Stimulated activated CD8-positive, alpha-beta memory T cell treated with anti-CD3 and anti-CD28 coated beads, Interleukin-7, amount 100 ng/mL, for 48 hours (primary cell): ENCODE measurements around the gene HGS.
"Not testable (repeated sequence)": the region's sequence is repeated elsewhere in the genome, so short reads cannot be mapped to it uniquely, and the experiment has no call there.

Experiments
- DNase-seq, 2 donors: peaks; one replicate each; pipeline ENCODE4 v3.0.0-alpha.2; 2020; ENCODE audit warnings: low read depth in 1 of 2; ENCODE audit errors: extremely low read depth in 1 of 2

The HGS gene

GRCh38 chr17:81655378-81656117, 28.3 kb upstream of the HGS start:
- no peak for DNase-seq

DNA sequence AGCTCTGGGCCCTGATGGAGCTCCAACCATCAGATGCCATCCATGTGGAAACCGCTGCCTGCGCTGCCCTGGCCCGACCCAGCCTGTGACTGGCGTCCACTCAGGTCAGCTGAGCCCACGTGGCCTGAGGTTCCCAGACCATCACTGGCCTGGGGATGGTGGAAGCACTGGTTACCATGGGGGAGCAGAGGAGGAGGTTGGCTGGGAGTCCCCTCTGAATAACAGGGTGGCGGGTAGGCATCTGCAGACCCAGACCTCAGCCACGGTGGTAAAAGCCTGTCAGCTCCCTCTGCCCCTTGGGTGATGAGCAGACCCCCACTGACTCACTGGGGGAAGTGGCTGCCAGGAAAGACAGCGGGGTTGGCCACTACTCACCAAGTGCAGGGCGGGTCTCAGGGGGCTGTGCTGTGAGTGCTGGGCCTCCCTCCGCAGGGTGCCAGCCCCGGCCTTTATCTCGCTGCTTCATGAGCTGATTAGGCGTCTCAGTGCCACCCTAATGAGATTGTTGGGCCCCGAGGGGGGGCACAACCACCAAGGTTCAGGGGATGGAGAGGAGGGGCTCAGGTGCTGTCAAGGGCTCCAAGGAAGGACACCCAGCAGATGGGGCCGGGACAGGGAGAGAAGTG, 27.6 kb upstream of the HGS start, which contains the start of gene PDE6G:
PDE6G (minus strand) TSS at position 425 of the 626 bp plus-strand sequence. CDS start 3,237 bp downstream, outside the sequence.
- no peak for DNase-seq

- DNase-seq: no peak
These were observed 27.0 kb upstream of the HGS start for GRCh38 chr17:81656835-81657234.

GRCh38 chr17:81659038-81659437, 24.8 kb upstream of the HGS start:
- no peak for DNase-seq

- no peak for DNase-seq
These were observed 23.4 kb upstream of the HGS start for GRCh38 chr17:81660441-81660840.

GRCh38 chr17:81662002-81662401, 21.8 kb upstream of the HGS start:
- no peak for DNase-seq

DNA sequence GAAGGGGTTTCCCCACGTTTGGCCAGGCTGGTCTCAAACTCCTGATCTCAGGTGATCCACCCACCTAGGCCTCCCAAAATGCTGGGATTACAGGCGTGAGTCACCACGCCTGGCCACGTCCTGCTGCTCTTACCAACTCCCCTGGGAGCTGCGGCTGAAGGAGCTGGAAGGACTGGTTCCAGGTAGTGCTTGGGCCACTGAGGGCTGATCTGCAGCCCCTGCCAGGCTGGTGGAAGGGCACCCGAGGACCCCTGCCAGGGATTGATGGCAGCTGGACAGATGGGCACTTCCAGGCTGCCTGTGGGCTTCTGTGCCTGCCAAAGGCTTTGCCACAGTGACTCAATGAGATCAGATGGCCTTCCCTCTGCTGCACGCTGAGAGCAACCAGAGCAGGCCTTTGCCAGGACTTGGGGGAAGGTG, 19.8 kb upstream of the HGS start:
- DNase-seq: no peak

DNA sequence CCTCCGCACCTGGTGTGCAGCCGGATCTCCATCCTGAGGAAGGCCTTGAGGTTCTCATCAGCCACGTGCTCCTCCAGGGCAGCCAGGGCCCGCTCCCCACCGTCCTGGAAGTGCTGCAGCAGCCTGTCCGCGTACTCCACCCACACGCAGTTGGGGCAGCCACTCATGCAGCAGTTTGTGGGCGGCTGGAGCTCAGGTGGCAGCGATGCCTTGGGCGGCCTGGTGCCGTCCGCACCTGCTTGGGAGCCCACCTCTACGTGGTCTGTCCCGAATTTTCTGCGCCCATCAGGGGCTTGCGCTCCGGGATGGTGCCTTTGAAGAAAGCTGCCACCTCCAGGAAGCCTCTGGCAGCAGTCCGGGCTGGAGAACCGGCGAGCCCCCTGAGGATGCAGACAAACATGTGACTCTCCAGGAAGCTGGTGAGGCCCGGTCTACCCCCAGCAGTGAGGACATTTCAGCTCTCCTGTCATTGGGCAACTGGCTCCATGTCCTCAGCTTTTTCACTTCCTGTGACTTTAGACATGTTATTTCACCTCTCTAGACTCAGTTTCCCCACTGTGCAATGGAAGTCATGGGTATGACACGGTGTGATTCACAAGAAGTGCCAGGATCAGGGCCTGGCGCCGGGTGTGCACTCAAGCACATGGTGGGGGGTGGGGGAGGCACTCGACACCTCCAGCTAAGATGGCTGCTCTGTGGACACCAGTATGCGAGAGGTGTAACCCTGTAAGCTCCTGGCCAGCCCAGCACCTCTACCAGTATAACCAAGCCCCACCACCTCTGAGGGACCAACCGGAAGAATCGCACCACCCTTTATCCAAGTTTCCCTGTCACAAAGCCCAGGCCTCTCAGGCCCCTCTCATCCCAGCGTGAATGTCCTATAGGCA, 18.4 kb upstream of the HGS start:
- peak in 1 of 2 donors; percentile 52 for DNase-seq

- no peak for DNase-seq
These were observed 17.8 kb upstream of the HGS start for GRCh38 chr17:81666092-81666341.

GRCh38 chr17:81666342-81667191, 17.2 kb upstream of the HGS start, which contains the start of the genes CCDC137 and OXLD1:
TSS of gene CCDC137 (plus strand) at chr17:81666737. CDS start at chr17:81666767, 30 bp downstream.
TSS of gene OXLD1 (minus strand) at chr17:81666605. CDS start at chr17:81666577, 28 bp downstream.
- DNase-seq: peak; percentile 92 to 94

GRCh38 chr17:81667754-81668153, 16.1 kb upstream of the HGS start:
- no peak for DNase-seq

DNA sequence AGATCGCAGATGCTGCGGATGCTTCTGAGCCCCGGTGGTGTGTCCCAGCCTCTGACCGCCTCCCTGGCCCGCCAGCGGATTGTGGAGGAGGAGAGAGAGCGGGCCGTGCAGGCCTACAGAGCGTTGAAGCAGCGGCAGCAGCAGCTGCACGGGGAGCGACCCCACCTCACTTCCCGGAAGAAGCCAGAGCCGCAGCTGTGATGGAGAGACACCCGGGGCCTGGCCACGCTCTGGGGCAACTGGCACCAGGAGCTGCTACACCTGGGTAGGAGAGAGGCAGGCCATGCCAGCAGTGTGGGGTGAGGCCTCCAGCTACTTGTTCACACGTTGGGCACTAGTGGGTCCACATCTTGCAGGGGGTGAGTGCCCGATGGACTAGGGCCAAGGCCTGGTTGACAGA, 11.3 kb upstream of the HGS start:
- DNase-seq: no peak

- no peak for DNase-seq
These were observed 10.9 kb upstream of the HGS start for GRCh38 chr17:81672954-81673353.

GRCh38 chr17:81673561-81674258, 10.1 kb upstream of the HGS start:
- no peak for DNase-seq

DNA sequence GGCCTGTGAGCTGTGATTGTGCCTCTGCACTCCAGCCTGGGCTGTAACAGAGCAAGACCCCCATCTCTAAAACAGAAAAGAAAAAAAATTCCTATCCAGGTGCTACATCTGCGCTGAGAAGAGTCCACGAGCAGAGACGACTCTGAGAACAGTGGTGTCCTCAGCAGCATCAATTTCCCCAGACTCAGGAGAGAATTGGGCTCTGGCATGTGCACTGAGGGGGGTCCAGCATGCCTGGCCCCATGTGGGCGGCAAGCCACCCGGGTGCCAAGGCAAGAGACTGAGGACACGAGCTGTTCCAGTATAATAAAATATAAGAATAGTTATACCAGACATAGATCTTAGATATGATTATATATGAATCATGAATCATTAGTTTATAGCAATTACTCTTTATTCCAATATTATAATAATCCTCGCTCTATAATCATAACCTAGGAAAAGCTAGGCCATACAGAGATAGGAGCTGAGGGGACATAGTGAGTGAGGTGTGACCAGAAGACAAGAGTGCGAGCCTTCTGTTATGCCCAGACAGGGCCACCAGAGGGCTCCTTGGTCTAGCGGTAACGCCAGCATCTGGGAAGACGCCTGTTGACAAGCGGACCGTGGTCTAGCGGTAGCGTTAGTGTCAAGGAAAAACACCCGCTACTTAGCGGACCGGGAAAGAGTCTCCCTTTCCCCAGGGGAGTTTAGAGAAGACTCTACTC, 8.1 kb upstream of the HGS start:
- not testable (repeated sequence) for DNase-seq

DNA sequence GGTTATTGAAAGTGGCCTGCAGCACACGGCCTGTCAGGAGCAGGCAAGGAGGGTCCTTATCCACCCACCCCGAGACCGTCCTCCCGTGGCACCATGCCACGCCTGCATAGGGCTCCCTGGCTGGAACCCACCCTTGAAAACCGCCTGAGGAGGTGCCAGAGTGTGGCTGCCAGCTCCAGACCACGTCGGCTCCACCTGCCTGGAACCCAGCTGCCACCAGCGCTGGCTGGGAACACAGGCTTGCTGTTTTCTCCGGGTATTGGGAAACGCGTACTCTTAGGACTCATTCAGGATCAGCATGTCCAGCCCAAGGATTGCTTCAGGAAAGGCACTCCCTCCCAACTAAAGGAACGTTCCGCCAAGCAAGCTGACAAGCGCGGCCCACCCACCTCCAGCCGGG, 6.9 kb upstream of the HGS start:
- no peak for DNase-seq

GRCh38 chr17:81680150-81680549, 3.7 kb upstream of the HGS start:
- no peak for DNase-seq

GRCh38 chr17:81681672-81682071, 2.1 kb upstream of the HGS start:
- DNase-seq: no peak

- DNase-seq: no peak
These were observed 1.1 kb upstream of the HGS start for GRCh38 chr17:81682565-81683207.
